ENCODE measurements around the gene MROH2A. TPM values are rescaled to one million over a fixed set of nuclear protein-coding genes. Genes with fewer than 3 reads are reported as not detected.
"Not testable (repeated sequence)": the region's sequence is repeated elsewhere in the genome, so short reads cannot be mapped to it uniquely, and the experiment has no call there.

Gene MROH2A, protein sequence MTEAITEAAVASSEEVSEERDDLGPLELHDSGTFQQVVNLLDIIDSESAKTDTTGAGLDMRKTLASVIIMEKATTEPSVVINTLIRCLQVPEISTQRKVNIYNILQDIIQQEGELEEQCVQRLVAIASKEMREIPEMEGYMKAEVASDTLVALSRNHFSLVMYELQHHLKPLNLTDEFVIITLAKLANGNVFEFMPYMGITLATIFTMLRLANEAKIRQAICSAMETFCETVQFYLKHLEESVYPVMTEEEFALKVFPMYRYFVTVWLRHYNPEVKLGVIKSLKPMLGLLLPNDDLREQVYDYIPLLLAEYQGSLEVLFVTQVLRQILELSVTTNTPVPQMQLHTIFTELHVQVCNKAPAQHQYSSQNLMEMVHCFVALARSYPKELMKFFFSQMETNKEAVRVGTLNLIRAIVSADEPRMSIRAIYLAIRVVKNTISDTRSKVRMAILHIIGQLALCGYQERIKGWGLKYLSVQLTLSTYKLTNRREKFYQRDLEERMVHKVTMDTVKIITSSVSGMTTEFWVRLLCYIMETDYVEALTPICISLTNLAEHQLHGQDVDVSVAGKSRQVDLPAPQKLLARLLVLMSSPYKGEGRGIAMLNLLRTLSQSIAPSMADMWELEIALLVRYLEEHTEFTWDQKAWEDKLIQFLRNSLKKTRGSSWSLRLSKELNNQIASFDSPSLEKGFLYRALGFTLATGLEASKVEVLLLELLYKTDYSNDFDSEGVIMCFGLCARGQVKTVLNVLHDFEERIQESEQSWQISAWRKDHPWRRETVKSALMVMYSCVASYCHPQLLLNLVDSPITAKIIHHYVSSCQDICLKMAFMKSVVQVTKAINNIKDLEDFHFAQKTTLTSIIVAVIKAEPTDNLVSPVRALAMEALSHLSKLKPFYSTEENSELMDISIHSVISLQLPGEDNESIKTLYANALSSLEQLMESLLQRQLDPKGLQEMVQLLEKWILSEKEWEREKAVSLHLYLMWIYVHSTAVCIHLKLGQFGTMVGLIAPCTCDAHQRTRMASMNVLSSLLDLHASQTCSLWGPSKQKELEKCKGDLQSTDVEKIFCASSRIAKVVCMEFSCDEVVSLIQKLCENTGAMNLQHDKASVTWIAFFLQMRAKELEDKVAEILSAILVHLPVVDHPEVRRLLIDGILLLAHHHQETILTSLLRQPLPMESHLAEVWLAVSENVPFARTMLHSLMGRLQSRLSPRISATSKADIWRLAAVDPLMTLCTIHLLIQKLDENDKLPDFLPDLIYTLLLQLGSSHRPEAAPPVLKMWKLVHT (N-terminal part only)
- total RNA-seq (1 to 10 TPM in 1 of 5 donors, not detected in 4; 4.0 TPM), polyA plus RNA-seq (1 to 10 TPM in 2 of 3 donors, not detected in 1; 1.1 to 1.4 TPM)
- long read RNA-seq, donor 1 = 0 reads
- long read RNA-seq, donor 2 = 0 reads
- long read RNA-seq, donor 3 = 0 reads
- long read RNA-seq, donor 4 = 0 reads
- long read RNA-seq, donor 5 = 0 reads
- long read RNA-seq, donor 6 = 0 reads
- long read RNA-seq, donor 7 = 0 reads
- long read RNA-seq, donor 8 = 0 reads
- long read RNA-seq, donor 9 = 0 reads
- long read RNA-seq, donor 10 = 0 reads

DNA sequence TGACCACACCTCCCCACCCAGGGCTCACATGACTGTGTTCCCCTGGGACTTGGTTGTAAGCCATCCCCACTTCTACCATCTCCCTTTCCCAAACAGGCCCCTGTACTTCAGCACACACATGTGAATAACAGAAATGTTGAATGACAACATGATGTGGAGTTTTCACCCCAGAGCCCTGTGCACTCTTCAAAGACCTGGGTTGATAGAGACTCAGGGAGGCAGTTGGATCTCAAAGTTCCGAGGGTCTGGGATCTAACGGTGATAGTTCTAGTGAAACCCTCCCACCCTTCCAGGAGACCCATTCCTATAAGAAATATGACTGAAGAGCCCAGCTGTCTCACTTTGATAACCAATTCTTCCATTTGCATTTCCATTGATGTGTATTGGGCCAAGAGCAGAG lies at the start of gene MROH2A:
MROH2A (plus strand) TSS at position 301 of the 400 bp plus-strand sequence. CDS start 1,029 bp downstream, outside the sequence.
- no peaks in the 10 kb centered on the region for H3K4me1 ChIP-seq
- peaks cover 3 to 20% (median 10%) of the 10 kb centered on the region in 4 donors for H3K9me3 ChIP-seq
- H3K27me3 ChIP-seq = no peaks in the 10 kb centered on the region
- no peaks in the 10 kb centered on the region for H3K36me3 ChIP-seq
- H3K27ac ChIP-seq = no peak within 1 kb of the TSS
- WGBS, 5 donors = 87 to 94% (median 91%) methylated on average over 2 of the region's 2 CpGs
- H3K4me3 ChIP-seq = no peak within 1 kb of the TSS
- TF ChIP-seq EP300 (IDR thresholded peaks at IDR 0.05) = no peak
- no peak for TF ChIP-seq POLR2AphosphoS5 (IDR thresholded peaks at IDR 0.05)
- TF ChIP-seq POLR2A (IDR thresholded peaks at IDR 0.05) = no peak
- TF ChIP-seq, protein P1, sequence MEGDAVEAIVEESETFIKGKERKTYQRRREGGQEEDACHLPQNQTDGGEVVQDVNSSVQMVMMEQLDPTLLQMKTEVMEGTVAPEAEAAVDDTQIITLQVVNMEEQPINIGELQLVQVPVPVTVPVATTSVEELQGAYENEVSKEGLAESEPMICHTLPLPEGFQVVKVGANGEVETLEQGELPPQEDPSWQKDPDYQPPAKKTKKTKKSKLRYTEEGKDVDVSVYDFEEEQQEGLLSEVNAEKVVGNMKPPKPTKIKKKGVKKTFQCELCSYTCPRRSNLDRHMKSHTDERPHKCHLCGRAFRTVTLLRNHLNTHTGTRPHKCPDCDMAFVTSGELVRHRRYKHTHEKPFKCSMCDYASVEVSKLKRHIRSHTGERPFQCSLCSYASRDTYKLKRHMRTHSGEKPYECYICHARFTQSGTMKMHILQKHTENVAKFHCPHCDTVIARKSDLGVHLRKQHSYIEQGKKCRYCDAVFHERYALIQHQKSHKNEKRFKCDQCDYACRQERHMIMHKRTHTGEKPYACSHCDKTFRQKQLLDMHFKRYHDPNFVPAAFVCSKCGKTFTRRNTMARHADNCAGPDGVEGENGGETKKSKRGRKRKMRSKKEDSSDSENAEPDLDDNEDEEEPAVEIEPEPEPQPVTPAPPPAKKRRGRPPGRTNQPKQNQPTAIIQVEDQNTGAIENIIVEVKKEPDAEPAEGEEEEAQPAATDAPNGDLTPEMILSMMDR (IDR thresholded peaks at IDR 0.05) = no peak
- no peak for DNase-seq
- intact Hi-C loops (cut with DNase I; ENCODE audit: low total_unique reads) = no loop called here

DNA sequence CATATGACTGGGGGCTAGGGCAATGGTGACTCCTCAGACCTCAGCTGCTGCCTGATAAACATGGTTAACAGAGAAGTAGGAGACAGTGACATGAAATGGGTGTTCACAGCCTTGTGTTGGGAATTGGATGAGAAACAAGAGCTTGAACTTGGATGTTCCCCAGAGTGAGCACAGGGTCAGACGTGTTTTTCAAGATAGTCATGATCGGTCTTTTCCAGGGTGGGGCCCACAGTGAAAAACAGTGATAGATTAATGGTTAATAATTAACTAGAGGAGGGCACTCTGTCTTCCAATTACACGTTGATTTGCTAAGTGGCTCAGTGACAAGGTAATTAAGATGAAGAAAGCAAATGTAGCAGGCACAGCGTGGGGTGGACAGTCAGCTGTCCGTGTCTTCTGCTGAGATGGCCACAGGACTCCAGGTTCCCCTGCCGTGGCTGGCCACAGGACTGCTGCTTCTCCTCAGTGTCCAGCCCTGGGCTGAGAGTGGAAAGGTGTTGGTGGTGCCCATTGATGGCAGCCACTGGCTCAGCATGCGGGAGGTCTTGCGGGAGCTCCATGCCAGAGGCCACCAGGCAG lies 49.3 kb upstream of the MROH2A start, which contains the start of gene UGT1A3:
UGT1A3 (plus strand) TSS at position 320 of the 579 bp plus-strand sequence; CDS start at position 405, 85 bp downstream.
- no peak for DNase-seq
- H3K27me3 ChIP-seq = no peaks in the 10 kb centered on the region
- no peak within 1 kb of the TSS for H3K27ac ChIP-seq
- intact Hi-C loops (cut with DNase I; ENCODE audit: low total_unique reads) = no loop called here
- H3K9me3 ChIP-seq = no peaks in the 10 kb centered on the region
- no peak within 1 kb of the TSS for H3K4me3 ChIP-seq
- TF ChIP-seq EP300 (IDR thresholded peaks at IDR 0.05) (no peak), POLR2A (IDR thresholded peaks at IDR 0.05) (no peak), POLR2AphosphoS5 (IDR thresholded peaks at IDR 0.05) (no peak)
- TF ChIP-seq, protein P1 (IDR thresholded peaks at IDR 0.05) = no peak
- H3K4me1 ChIP-seq = no peaks in the 10 kb centered on the region
- no peaks in the 10 kb centered on the region for H3K36me3 ChIP-seq
- 64 to 75% (median 66%) methylated on average over 8 of the region's 8 CpGs for WGBS, 5 donors

DNA sequence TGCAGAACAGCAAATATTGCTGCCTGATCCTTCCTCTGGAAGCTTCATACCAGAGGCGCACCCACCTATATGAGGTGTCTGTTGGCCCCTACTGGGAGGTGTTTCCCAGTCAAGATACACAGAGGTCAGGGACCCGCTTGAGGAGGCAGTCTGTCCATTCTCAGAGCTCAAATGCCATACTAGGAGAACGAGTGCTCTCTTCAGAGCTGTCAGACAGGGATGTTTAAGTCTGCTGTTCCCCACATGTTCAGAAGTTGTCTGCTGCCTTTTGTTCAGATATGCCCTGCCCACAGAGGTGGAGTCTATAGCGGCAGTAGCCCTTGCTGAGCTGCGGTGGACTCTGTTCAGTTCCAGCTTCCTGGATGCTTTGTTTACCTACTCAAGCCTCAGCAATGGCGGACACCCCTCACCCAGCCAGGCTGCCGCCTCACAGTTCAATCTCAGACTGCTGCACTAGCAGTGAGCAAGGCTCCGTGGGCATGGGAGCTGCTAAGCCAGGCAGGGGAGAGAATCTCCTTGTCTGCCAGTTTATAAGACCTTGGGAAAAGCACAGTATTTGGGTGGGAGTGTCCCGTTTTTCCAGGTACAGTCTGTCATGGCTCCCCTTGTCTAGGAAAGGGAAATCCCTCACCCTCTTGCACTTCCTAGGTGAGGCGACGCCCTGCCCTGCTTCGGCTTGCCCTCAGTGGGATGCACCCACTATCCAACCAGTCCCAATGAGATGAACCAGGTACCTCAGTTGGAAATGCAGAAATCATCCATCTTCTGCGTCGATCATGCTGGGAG lies 41.1 kb upstream of the MROH2A start:
- 74 to 79% (median 77%) methylated on average over 12 to 14 of the region's 14 CpGs for WGBS, 5 donors
- H3K27ac ChIP-seq; H3K4me3 ChIP-seq; H3K4me1 ChIP-seq; DNase-seq; H3K36me3 ChIP-seq; intact Hi-C loops (cut with DNase I; ENCODE audit: low total_unique reads); H3K9me3 ChIP-seq; H3K27me3 ChIP-seq: not testable (repeated sequence)

DNA sequence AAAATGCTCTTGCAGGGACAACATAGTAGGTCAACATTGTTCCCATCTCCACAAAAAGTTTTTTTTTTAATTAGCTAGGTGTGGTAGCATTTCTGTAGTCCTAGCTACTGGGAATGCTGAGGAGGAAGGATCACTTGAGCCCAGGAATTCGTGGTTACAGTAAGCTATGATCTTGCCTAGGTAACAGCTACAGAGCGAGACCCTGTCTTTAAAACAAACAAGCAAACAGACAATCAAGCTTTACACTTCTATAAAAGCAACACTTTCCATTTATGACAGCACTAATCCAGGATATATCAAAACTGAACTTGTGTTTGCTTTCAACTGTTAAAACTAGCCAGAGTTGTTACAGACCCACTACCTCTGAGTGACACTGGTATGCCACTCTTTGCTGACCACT lies 37.3 kb upstream of the MROH2A start:
- Histone ChIP-seq H3K4me3 (no peak overlapping the region), H3K27me3 (no peaks in the 10 kb centered on the region), H3K27ac (no peak overlapping the region), H3K36me3 (no peaks in the 10 kb centered on the region), H3K4me1 (peaks cover 0 to 9% (median 2%) of the 10 kb centered on the region in 4 donors), H3K9me3 (no peaks in the 10 kb centered on the region)
- no peak for TF ChIP-seq POLR2A (IDR thresholded peaks at IDR 0.05)
- TF ChIP-seq EP300 (IDR thresholded peaks at IDR 0.05) = no peak
- no peak for TF ChIP-seq POLR2AphosphoS5 (IDR thresholded peaks at IDR 0.05)
- TF ChIP-seq, protein P1 (IDR thresholded peaks at IDR 0.05) = no peak
- WGBS, 5 donors = 65 to 79% (median 71%) methylated on average over 2 of the region's 2 CpGs
- intact Hi-C loops (cut with DNase I; ENCODE audit: low total_unique reads) = no loop called here
- DNase-seq = no peak

Measured in stomach (tissue), 19 donors.